GM12891 (cell line): ENCODE results near the gene MFGE8.

Source experiments
- PAX5 ChIP-seq: IDR thresholded peaks from 2 replicates; pipeline ENCODE4 v1.6.1; 2011; ENCODE audit warnings: low read length, moderate library complexity, mild to moderate bottlenecking; ENCODE audit not compliant: insufficient read depth, severe bottlenecking
- POLR2A ChIP-seq: IDR thresholded peaks from 2 replicates; pipeline ENCODE4 v1.6.1; 2011; ENCODE audit warnings: low read depth, low read length, control low read depth
- POLR2AphosphoS5 ChIP-seq: IDR thresholded peaks from 2 replicates; pipeline ENCODE4 v1.6.1; 2011; ENCODE audit warnings: low read depth, low read length, control low read depth
- TAF1 ChIP-seq: IDR thresholded peaks from 2 replicates; pipeline ENCODE4 v1.6.1; 2011; ENCODE audit warnings: low read depth, low read length, control low read depth

DNA sequence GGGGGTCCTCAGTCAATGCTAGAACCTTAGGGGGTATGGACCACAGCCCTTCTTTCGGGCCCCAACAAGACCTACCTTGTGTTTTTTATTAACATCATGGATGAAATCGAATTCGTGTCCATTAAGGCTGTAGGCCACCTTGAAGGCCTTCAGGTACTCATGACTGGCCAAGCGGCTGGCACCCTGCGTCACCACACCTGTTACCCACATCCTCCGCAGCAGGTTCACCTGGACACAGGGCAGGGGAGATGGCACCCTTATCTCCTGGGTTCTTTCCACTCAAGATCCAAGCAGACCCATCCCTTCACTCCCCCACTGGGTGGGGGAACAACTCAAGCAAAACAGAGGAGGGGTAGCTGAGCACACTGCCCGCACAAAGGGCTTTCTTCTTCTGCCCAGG is 6.6 kb downstream of the MFGE8 start:
- TF ChIP-seq POLR2AphosphoS5 (no peak), POLR2A (no peak), TAF1 (no peak), PAX5 (no peak)
